ENCODE data around the gene NXPH2.
A peak's percentile ranks its signal among the peaks of the same experiment; 100 is the strongest.

The NXPH2 gene

GRCh38 chr2:138716183-138716582 is 64.0 kb downstream of the NXPH2 start:
- no peak for DNase-seq (ENCODE audit: insufficient read length, low spot score)
- TF ChIP-seq POLR2AphosphoS5 (IDR thresholded peaks at IDR 0.05; ENCODE audit: low read depth, low read length) (no peak), TAF1 (IDR thresholded peaks at IDR 0.05; ENCODE audit: low read depth, low read length) (no peak), PAX5 (IDR thresholded peaks at IDR 0.05; ENCODE audit: insufficient read depth, low read length, severe bottlenecking) (no peak), SPI1 (IDR thresholded peaks at IDR 0.05; ENCODE audit: low read depth, low read length) (no peak), POU2F2 (IDR thresholded peaks at IDR 0.05; ENCODE audit: low read depth, low read length) (no peak), POLR2A (IDR thresholded peaks at IDR 0.05; ENCODE audit: low read depth, low read length) (no peak)
- FAIRE-seq: no peak

GRCh38 chr2:138713504-138713903 is 66.7 kb downstream of the NXPH2 start:
- TF ChIP-seq POLR2AphosphoS5 (IDR thresholded peaks at IDR 0.05; ENCODE audit: low read depth, low read length) (no peak), SPI1 (IDR thresholded peaks at IDR 0.05; ENCODE audit: low read depth, low read length) (no peak), PAX5 (IDR thresholded peaks at IDR 0.05; ENCODE audit: insufficient read depth, low read length, severe bottlenecking) (no peak), POU2F2 (IDR thresholded peaks at IDR 0.05; ENCODE audit: low read depth, low read length) (no peak), TAF1 (IDR thresholded peaks at IDR 0.05; ENCODE audit: low read depth, low read length) (no peak), POLR2A (IDR thresholded peaks at IDR 0.05; ENCODE audit: low read depth, low read length) (no peak)
- no peak for DNase-seq (ENCODE audit: insufficient read length, low spot score)
- no peak for FAIRE-seq

- TF ChIP-seq SPI1 (IDR thresholded peaks at IDR 0.05; ENCODE audit: low read depth, low read length) (no peak), POLR2A (IDR thresholded peaks at IDR 0.05; ENCODE audit: low read depth, low read length) (no peak), POLR2AphosphoS5 (IDR thresholded peaks at IDR 0.05; ENCODE audit: low read depth, low read length) (no peak), PAX5 (IDR thresholded peaks at IDR 0.05; ENCODE audit: insufficient read depth, low read length, severe bottlenecking) (no peak), TAF1 (IDR thresholded peaks at IDR 0.05; ENCODE audit: low read depth, low read length) (no peak)
- DNase-seq (ENCODE audit: insufficient read length, low spot score) (no peak), FAIRE-seq (no peak)
Measured at GRCh38 chr2:138713069-138713496, 67.1 kb downstream of the NXPH2 start.

- TF ChIP-seq PAX5 (IDR thresholded peaks at IDR 0.05; ENCODE audit: insufficient read depth, low read length, severe bottlenecking) (peak; percentile 92), TAF1 (IDR thresholded peaks at IDR 0.05; ENCODE audit: low read depth, low read length) (no peak), POLR2A (IDR thresholded peaks at IDR 0.05; ENCODE audit: low read depth, low read length) (no peak), SPI1 (IDR thresholded peaks at IDR 0.05; ENCODE audit: low read depth, low read length) (peak; percentile 87)
- FAIRE-seq: peak; percentile 78
Measured at GRCh38 chr2:138712212-138712979, 67.8 kb downstream of the NXPH2 start.

GRCh38 chr2:138711812-138712211 is 68.4 kb downstream of the NXPH2 start:
- FAIRE-seq (peak; percentile 35), DNase-seq (ENCODE audit: insufficient read length, low spot score) (no peak)
- no peak for TF ChIP-seq SPI1 (IDR thresholded peaks at IDR 0.05; ENCODE audit: low read depth, low read length)
- no peak for TF ChIP-seq TAF1 (IDR thresholded peaks at IDR 0.05; ENCODE audit: low read depth, low read length)
- TF ChIP-seq PAX5 (IDR thresholded peaks at IDR 0.05; ENCODE audit: insufficient read depth, low read length, severe bottlenecking): no peak
- no peak for TF ChIP-seq POU2F2 (IDR thresholded peaks at IDR 0.05; ENCODE audit: low read depth, low read length)
- no peak for TF ChIP-seq POLR2A (IDR thresholded peaks at IDR 0.05; ENCODE audit: low read depth, low read length)
- TF ChIP-seq POLR2AphosphoS5 (IDR thresholded peaks at IDR 0.05; ENCODE audit: low read depth, low read length): no peak

More at GRCh38 chr2:138712212-138712979, 67.8 kb downstream of the NXPH2 start:
- DNase-seq (ENCODE audit: insufficient read length, low spot score): no peak

GRCh38 chr2:138708682-138709241 is 71.4 kb downstream of the NXPH2 start:
- FAIRE-seq: no peak
- TF ChIP-seq POLR2A (IDR thresholded peaks at IDR 0.05; ENCODE audit: low read depth, low read length) (no peak), TAF1 (IDR thresholded peaks at IDR 0.05; ENCODE audit: low read depth, low read length) (no peak), POU2F2 (IDR thresholded peaks at IDR 0.05; ENCODE audit: low read depth, low read length) (no peak), POLR2AphosphoS5 (IDR thresholded peaks at IDR 0.05; ENCODE audit: low read depth, low read length) (no peak), SPI1 (IDR thresholded peaks at IDR 0.05; ENCODE audit: low read depth, low read length) (no peak), PAX5 (IDR thresholded peaks at IDR 0.05; ENCODE audit: insufficient read depth, low read length, severe bottlenecking) (no peak)
- no peak for DNase-seq (ENCODE audit: insufficient read length, low spot score)

- DNase-seq (ENCODE audit: insufficient read length, low spot score) (no peak), FAIRE-seq (no peak)
- TF ChIP-seq POU2F2 (IDR thresholded peaks at IDR 0.05; ENCODE audit: low read depth, low read length): no peak
- no peak for TF ChIP-seq POLR2AphosphoS5 (IDR thresholded peaks at IDR 0.05; ENCODE audit: low read depth, low read length)
- no peak for TF ChIP-seq POLR2A (IDR thresholded peaks at IDR 0.05; ENCODE audit: low read depth, low read length)
- TF ChIP-seq TAF1 (IDR thresholded peaks at IDR 0.05; ENCODE audit: low read depth, low read length): no peak
Measured at GRCh38 chr2:138707392-138708074, 72.7 kb downstream of the NXPH2 start.

- TF ChIP-seq PAX5 (IDR thresholded peaks at IDR 0.05; ENCODE audit: insufficient read depth, low read length, severe bottlenecking) (no peak), POLR2A (IDR thresholded peaks at IDR 0.05; ENCODE audit: low read depth, low read length) (no peak), POU2F2 (IDR thresholded peaks at IDR 0.05; ENCODE audit: low read depth, low read length) (no peak), SPI1 (IDR thresholded peaks at IDR 0.05; ENCODE audit: low read depth, low read length) (no peak), TAF1 (IDR thresholded peaks at IDR 0.05; ENCODE audit: low read depth, low read length) (no peak), POLR2AphosphoS5 (IDR thresholded peaks at IDR 0.05; ENCODE audit: low read depth, low read length) (no peak)
- FAIRE-seq: no peak
- no peak for DNase-seq (ENCODE audit: insufficient read length, low spot score)
Measured at GRCh38 chr2:138703242-138703641, 76.9 kb downstream of the NXPH2 start.

GRCh38 chr2:138700716-138701115 is 79.5 kb downstream of the NXPH2 start:
- DNase-seq (ENCODE audit: insufficient read length, low spot score) (no peak), FAIRE-seq (no peak)
- TF ChIP-seq TAF1 (IDR thresholded peaks at IDR 0.05; ENCODE audit: low read depth, low read length) (no peak), POU2F2 (IDR thresholded peaks at IDR 0.05; ENCODE audit: low read depth, low read length) (no peak)
